ENCODE measurements around the gene MTHFSD. TPM values are rescaled to one million over a fixed set of nuclear protein-coding genes. Genes with fewer than 3 reads are reported as not detected.

Gene MTHFSD
- total RNA-seq, 1 donor, result 14.7 TPM

DNA sequence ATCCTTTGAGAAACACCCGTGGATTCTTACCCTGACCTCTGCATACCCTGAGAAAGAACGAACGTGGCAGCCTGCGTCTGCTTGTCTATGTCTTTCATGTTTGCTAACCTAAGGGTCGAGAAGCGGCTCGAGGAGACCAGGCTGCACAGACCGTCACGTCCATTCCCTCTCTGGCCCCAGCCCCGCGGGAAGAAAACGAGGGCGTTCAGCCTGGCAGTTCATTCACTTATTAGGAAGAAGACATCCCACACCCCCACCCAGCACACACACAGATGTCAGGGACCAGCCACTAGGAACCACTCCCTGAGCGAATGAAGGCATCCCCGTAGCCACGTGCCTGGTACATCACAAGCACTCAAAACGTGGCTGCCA, 655 bp upstream of the MTHFSD start:
- TF ChIP-seq, protein P1, sequence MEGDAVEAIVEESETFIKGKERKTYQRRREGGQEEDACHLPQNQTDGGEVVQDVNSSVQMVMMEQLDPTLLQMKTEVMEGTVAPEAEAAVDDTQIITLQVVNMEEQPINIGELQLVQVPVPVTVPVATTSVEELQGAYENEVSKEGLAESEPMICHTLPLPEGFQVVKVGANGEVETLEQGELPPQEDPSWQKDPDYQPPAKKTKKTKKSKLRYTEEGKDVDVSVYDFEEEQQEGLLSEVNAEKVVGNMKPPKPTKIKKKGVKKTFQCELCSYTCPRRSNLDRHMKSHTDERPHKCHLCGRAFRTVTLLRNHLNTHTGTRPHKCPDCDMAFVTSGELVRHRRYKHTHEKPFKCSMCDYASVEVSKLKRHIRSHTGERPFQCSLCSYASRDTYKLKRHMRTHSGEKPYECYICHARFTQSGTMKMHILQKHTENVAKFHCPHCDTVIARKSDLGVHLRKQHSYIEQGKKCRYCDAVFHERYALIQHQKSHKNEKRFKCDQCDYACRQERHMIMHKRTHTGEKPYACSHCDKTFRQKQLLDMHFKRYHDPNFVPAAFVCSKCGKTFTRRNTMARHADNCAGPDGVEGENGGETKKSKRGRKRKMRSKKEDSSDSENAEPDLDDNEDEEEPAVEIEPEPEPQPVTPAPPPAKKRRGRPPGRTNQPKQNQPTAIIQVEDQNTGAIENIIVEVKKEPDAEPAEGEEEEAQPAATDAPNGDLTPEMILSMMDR (IDR thresholded peaks at IDR 0.05; ENCODE audit: insufficient read depth, low read depth, low read length), result no peak

DNA sequence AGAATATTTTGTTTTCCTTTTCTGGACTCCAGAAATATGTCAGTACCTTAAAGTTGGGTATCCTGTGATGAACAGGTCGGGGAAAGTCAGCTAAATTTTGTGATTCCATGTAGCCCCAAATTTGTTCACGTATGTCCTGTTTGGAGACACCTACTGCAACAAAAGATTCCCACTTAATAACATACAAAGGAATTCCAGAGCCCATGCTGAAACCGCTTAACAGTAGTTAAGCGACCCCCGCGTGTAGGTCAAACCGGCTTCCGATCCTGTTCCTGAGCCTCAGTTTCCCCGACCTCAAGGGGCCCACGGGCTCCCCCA, 477 bp downstream of the MTHFSD start:
- TF ChIP-seq, protein P1 (IDR thresholded peaks at IDR 0.05; ENCODE audit: insufficient read depth, low read depth, low read length), result no peak
- no peak for DNase-seq (ENCODE audit: low read depth)
- H3K4me3 ChIP-seq (ENCODE audit: low read depth, low read length), result peak overlapping the region; percentile 97

More for the DNA sequence above, 655 bp upstream of the MTHFSD start:
- H3K4me3 ChIP-seq (ENCODE audit: low read depth, low read length), result peak overlapping the region; percentile 97
- no peak for DNase-seq (ENCODE audit: low read depth)

GRCh38 chr16:86553356-86553755, 1.7 kb downstream of the MTHFSD start:
- no peak for DNase-seq (ENCODE audit: low read depth)
- TF ChIP-seq, protein P1 (IDR thresholded peaks at IDR 0.05; ENCODE audit: insufficient read depth, low read depth, low read length), result no peak
- no peak overlapping the region for H3K4me3 ChIP-seq (ENCODE audit: low read depth, low read length)

DNA sequence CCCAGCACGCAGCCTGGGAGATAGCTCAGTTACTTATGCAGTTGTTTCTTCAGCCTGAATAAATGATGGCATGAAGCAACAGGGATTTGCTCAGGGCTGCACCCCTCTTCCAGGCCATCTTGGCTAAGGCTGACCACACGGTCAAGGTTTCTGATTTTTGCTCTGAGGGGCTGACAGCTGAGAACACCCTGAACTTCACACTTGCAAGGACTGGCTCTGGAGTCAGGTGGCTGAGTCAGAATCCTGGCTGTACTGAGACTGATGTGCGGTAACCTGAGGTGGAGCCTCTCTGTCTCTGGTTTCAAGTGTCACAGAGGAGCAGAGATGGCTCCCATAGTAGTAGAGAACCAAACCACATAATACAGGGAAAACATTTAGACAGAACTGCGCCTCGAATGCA, 4.8 kb downstream of the MTHFSD start:
- TF ChIP-seq, protein P1 (IDR thresholded peaks at IDR 0.05; ENCODE audit: insufficient read depth, low read depth, low read length), result no peak
- no peak overlapping the region for H3K4me3 ChIP-seq (ENCODE audit: low read depth, low read length)
- DNase-seq (ENCODE audit: low read depth), result no peak

- H3K4me3 ChIP-seq (ENCODE audit: low read depth, low read length), result no peak overlapping the region
- TF ChIP-seq, protein P1 (IDR thresholded peaks at IDR 0.05; ENCODE audit: insufficient read depth, low read depth, low read length), result no peak
- no peak for DNase-seq (ENCODE audit: low read depth)
Measured at GRCh38 chr16:86549893-86550190, 5.2 kb downstream of the MTHFSD start.

- no peak for DNase-seq (ENCODE audit: low read depth)
- TF ChIP-seq, protein P1 (IDR thresholded peaks at IDR 0.05; ENCODE audit: insufficient read depth, low read depth, low read length), result no peak
- H3K4me3 ChIP-seq (ENCODE audit: low read depth, low read length), result no peak overlapping the region
Measured at GRCh38 chr16:86549076-86549892, 5.8 kb downstream of the MTHFSD start.

DNA sequence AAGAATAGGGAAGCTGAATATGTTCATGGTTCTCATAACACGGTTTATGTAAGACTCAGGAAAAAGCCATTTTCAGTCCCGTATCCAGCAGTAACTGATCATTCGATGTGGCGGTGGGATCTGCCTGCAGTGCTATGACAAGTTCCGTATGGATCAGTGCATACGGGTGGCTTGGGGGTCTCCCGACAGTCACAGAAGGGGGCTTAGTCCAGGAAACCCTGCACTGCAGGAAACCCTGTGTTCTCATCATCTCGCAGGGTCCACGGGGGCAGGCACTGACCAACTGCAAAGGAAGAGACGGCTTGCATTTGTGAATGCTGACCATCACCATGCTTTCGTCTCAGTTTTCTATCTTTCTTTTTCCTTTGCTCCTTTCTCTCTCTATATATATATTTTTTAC, 7.7 kb downstream of the MTHFSD start:
- no peak overlapping the region for H3K4me3 ChIP-seq (ENCODE audit: low read depth, low read length)
- TF ChIP-seq, protein P1 (IDR thresholded peaks at IDR 0.05; ENCODE audit: insufficient read depth, low read depth, low read length), result no peak
- DNase-seq (ENCODE audit: low read depth), result no peak
